CD14-positive monocyte (primary cell): ENCODE data around the gene BCAR3. TPM values are rescaled to one million over a fixed set of nuclear protein-coding genes. Genes with fewer than 3 reads are reported as not detected.

ENCODE experiments used
- DNase-seq, 3 donors: peaks; one replicate each; pipeline ENCODE4 v3.0.0-alpha.2; 2011 to 2022
- H2AFZ ChIP-seq: 2 replicates; pipeline ENCODE4 v1.6.0; 2012; ENCODE audit warnings: mild to moderate bottlenecking, low read depth, low read length, inconsistent platforms; ENCODE audit not compliant: insufficient read depth, poor library complexity, severe bottlenecking
- H3K27ac ChIP-seq, 2 donors: 1 replicate in 1 of 2; 2 replicates in 1 of 2; pipeline ENCODE4 v1.5.1; 2012 to 2013; ENCODE audit warnings: low read length in 2 of 2, control low read depth in 1 of 2, inconsistent platforms in 1 of 2, low read depth in 1 of 2, mild to moderate bottlenecking in 1 of 2
- H3K27me3 ChIP-seq, 2 donors: one replicate each; pipeline versions ENCODE4 v1.6.0 to v1.6.1; 2011 to 2013; ENCODE audit warnings: low read length in 2 of 2; ENCODE audit not compliant: control insufficient read depth in 2 of 2, insufficient read depth in 2 of 2
- H3K36me3 ChIP-seq, 2 donors: replicated peaks in 1 of 2; 1 replicate in 1 of 2; 2 replicates in 1 of 2; pipeline versions ENCODE4 v1.5.1 to v1.6.1; 2012 to 2013; ENCODE audit warnings: low read length in 2 of 2, control low read depth in 1 of 2, inconsistent platforms in 1 of 2, mild to moderate bottlenecking in 1 of 2; ENCODE audit not compliant: insufficient read depth in 2 of 2, control insufficient read depth in 1 of 2
- H3K4me1 ChIP-seq, 2 donors: 1 replicate in 1 of 2; 2 replicates in 1 of 2; pipeline versions ENCODE4 v1.5.1 to v1.6.1; 2012 to 2013; ENCODE audit warnings: low read length in 2 of 2, control low read depth in 1 of 2, inconsistent platforms in 1 of 2, mild to moderate bottlenecking in 1 of 2, moderate library complexity in 1 of 2; ENCODE audit not compliant: insufficient read depth in 2 of 2, control insufficient read depth in 1 of 2
- H3K4me2 ChIP-seq: replicated peaks from 2 replicates; pipeline ENCODE3; 2012; ENCODE audit warnings: low read length, moderate library complexity, mild to moderate bottlenecking; ENCODE audit not compliant: poor library complexity, severe bottlenecking; ENCODE audit errors: extremely low read depth
- H3K4me3 ChIP-seq, 3 experiments: fragments of 200-600 bp in 1 of 3; sonication (generic) in 1 of 3; replicated peaks in 1 of 3; 1 replicate in 2 of 3; 2 replicates in 1 of 3; pipeline ENCODE4 v1.5.1; 2011 to 2013; ENCODE audit warnings: low read length in 3 of 3, mild to moderate bottlenecking in 3 of 3, control low read depth in 2 of 3, low read depth in 2 of 3, inconsistent platforms in 1 of 3, moderate library complexity in 1 of 3
- H3K79me2 ChIP-seq: 2 replicates; pipeline ENCODE4 v1.6.0; 2012; ENCODE audit warnings: mild to moderate bottlenecking, control low read depth, inconsistent platforms, low read length, moderate library complexity; ENCODE audit not compliant: insufficient read depth
- H3K9ac ChIP-seq: 2 replicates; pipeline ENCODE4 v1.6.0; 2017; ENCODE audit warnings: low read length, mild to moderate bottlenecking; ENCODE audit not compliant: insufficient read depth, poor library complexity, severe bottlenecking
- H3K9me3 ChIP-seq, 2 donors: replicated peaks in 1 of 2; 1 replicate in 1 of 2; 2 replicates in 1 of 2; pipeline versions ENCODE4 v1.5.1 to v1.6.1; 2012 to 2013; ENCODE audit warnings: low read length in 2 of 2, control low read depth in 1 of 2; ENCODE audit not compliant: control insufficient read depth in 1 of 2, insufficient read depth in 1 of 2
- H4K20me1 ChIP-seq: 2 replicates; pipeline ENCODE4 v1.6.0; 2012; ENCODE audit warnings: mild to moderate bottlenecking, low read length, control low read depth, moderate library complexity; ENCODE audit not compliant: insufficient read depth
- H3K27ac Mint-ChIP-seq, 7 donors: one replicate each; pipeline ENCODE4 v1.8.0; 2020; ENCODE audit warnings: mild to moderate bottlenecking in 7 of 7, mixed read lengths in 7 of 7, moderate library complexity in 6 of 7, inconsistent platforms in 2 of 7
- H3K27me3 Mint-ChIP-seq, 3 donors: one replicate each; pipeline ENCODE4 v1.8.0; 2021 to 2022; ENCODE audit warnings: low read depth in 3 of 3, mild to moderate bottlenecking in 3 of 3, mixed read lengths in 3 of 3, moderate library complexity in 3 of 3, inconsistent platforms in 1 of 3
- H3K36me3 Mint-ChIP-seq, 2 donors: one replicate each; pipeline ENCODE4 v1.8.0; 2020; ENCODE audit warnings: mixed read lengths in 2 of 2, inconsistent platforms in 1 of 2, mild to moderate bottlenecking in 1 of 2
- H3K4me1 Mint-ChIP-seq: one replicate; pipeline ENCODE4 v1.8.0; 2020; ENCODE audit warnings: mild to moderate bottlenecking, mixed read lengths
- H3K4me3 Mint-ChIP-seq, 2 donors: one replicate each; pipeline ENCODE4 v1.8.0; 2020; ENCODE audit warnings: mild to moderate bottlenecking in 2 of 2, mixed read lengths in 2 of 2, moderate library complexity in 1 of 2
- H3K9me3 Mint-ChIP-seq, 7 donors: one replicate each; pipeline ENCODE4 v1.8.0; 2020 to 2022; ENCODE audit warnings: mixed read lengths in 7 of 7, mild to moderate bottlenecking in 6 of 7, moderate library complexity in 6 of 7, inconsistent platforms in 2 of 7
- WGBS: methylation state at CpG from one replicate; pipeline ENCODE4 v1.1.5; 2013; ENCODE audit warnings: missing lambda C conversion rate; ENCODE audit not compliant: insufficient coverage; 5-methylcytosine and 5-hydroxymethylcytosine counted together
- intact Hi-C, 2 donors: fragments of 100-400 bp; cut with micrococcal nuclease; formaldehyde crosslinking; loops; one replicate each; pipeline versions ENCODE4 v1.15.0 to v1.15.1; 2023
- polyA plus RNA-seq, 3 donors: library from polyadenylated mRNA; depleted of rRNA in 1 of 3; unstranded in 2 of 3; stranded (reverse) in 1 of 3; fragments of 300-500 nt in 2 of 3; fragments of >200 nt in 1 of 3; fragmentation: Illumina TruSeq in 2 of 3; gene quantifications; 1 replicate in 2 of 3; 2 replicates in 1 of 3; pipeline ENCODE4 v1.2.3, GENCODE V29; 2012 to 2021
- TF ChIP-seq, protein P1 (sequence below): fragments of 200-600 bp; IDR thresholded peaks from one replicate; pipeline ENCODE4 v1.8.0; 2022; ENCODE audit warnings: antibody characterized with exemption, mild to moderate bottlenecking

The BCAR3 gene
- polyA plus RNA-seq, 3 donors: 0.05 to 0.41 TPM; not detected in 1

DNA sequence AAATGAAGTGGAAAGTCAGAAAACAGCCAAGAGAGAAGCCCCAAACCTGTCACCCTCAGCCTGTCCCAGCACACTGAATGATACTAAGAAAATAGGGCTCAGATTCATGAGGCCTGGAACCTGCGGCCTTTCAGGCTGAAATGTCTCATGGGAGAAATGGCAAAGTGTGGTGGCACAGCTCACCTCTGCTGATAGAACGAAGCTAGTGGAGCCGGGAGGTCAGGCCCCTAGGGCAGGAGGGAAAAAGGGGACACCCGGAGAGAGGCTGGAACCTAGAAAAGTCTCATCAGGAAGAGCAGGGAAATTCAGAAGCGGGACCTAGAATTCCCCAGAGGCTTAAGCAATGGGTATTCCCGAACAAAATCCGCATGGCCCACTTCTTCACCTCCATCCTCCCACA lies 107.1 kb downstream of the BCAR3 start:
- TF ChIP-seq, protein P1, sequence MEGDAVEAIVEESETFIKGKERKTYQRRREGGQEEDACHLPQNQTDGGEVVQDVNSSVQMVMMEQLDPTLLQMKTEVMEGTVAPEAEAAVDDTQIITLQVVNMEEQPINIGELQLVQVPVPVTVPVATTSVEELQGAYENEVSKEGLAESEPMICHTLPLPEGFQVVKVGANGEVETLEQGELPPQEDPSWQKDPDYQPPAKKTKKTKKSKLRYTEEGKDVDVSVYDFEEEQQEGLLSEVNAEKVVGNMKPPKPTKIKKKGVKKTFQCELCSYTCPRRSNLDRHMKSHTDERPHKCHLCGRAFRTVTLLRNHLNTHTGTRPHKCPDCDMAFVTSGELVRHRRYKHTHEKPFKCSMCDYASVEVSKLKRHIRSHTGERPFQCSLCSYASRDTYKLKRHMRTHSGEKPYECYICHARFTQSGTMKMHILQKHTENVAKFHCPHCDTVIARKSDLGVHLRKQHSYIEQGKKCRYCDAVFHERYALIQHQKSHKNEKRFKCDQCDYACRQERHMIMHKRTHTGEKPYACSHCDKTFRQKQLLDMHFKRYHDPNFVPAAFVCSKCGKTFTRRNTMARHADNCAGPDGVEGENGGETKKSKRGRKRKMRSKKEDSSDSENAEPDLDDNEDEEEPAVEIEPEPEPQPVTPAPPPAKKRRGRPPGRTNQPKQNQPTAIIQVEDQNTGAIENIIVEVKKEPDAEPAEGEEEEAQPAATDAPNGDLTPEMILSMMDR: no peak
- Histone ChIP-seq H2AFZ (no peak overlapping the region), H4K20me1 (no peaks in the 10 kb centered on the region), H3K4me3 (no peak overlapping the region), H3K9ac (no peak overlapping the region), H3K9me3 (no peaks in the 10 kb centered on the region), H3K27me3 (no peaks in the 10 kb centered on the region), H3K4me2 (no peak overlapping the region), H3K79me2 (no peaks in the 10 kb centered on the region), H3K4me1 (no peaks in the 10 kb centered on the region), H3K36me3 (no peaks in the 10 kb centered on the region), H3K27ac (no peak overlapping the region)
- Mint-ChIP-seq H3K9me3 (peaks cover 0 to 2% (median 0%) of the 10 kb centered on the region in 7 donors), H3K4me3 (no peak overlapping the region), H3K36me3 (no peaks in the 10 kb centered on the region), H3K4me1 (no peaks in the 10 kb centered on the region), H3K27ac (no peak overlapping the region), H3K27me3 (peaks cover 0 to 3% (median 0%) of the 10 kb centered on the region in 3 donors)
- WGBS: 83% methylated on average over 6 of the region's 7 CpGs
- no peak for DNase-seq
- intact Hi-C loops: no loop called here

DNA sequence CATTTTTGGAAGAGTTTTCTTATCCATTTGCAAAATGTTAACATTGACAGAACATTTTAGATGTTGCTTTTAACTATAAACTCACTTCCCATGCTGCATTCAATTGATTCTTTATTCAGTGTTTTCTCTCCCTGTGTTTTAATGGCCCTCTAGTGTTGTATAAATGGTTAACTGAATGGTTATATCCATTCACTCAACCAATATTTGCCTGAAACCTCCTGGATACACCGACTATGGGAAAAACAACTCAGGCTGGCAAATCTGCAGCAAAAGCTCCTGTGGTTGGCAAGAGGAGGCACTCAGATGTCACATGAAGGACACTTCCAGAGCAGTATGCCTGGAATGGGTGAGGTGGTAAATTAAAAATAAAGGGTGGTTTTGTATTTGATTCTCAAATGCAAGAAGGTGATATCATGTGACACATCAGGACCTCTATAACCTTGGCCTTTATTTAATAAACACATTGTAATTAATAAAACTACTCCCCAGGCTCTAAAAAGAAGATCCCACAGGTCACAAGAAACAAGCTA lies 107.6 kb downstream of the BCAR3 start:
- Mint-ChIP-seq H3K27me3 (peaks cover 0 to 3% (median 0%) of the 10 kb centered on the region in 3 donors), H3K4me1 (no peaks in the 10 kb centered on the region), H3K4me3 (no peak overlapping the region), H3K27ac (no peak overlapping the region), H3K36me3 (no peaks in the 10 kb centered on the region), H3K9me3 (peaks cover 0 to 2% (median 0%) of the 10 kb centered on the region in 7 donors)
- Histone ChIP-seq H3K27me3 (no peaks in the 10 kb centered on the region), H3K27ac (no peak overlapping the region), H3K9ac (no peak overlapping the region), H3K79me2 (no peaks in the 10 kb centered on the region), H2AFZ (no peak overlapping the region), H3K4me1 (no peaks in the 10 kb centered on the region), H3K4me3 (no peak overlapping the region), H3K36me3 (no peaks in the 10 kb centered on the region), H3K9me3 (no peaks in the 10 kb centered on the region), H4K20me1 (no peaks in the 10 kb centered on the region), H3K4me2 (no peak overlapping the region)
- WGBS: 100% methylated on average over 1 of the region's 1 CpG
- intact Hi-C loops: no loop called here
- TF ChIP-seq, protein P1: no peak
- DNase-seq: no peak
